Measurements from ENCODE around the gene BCAS1. TPM values are rescaled to one million over a fixed set of nuclear protein-coding genes. Genes with fewer than 3 reads are reported as not detected.

BCAS1 gene
- total RNA-seq, 1 experiment from 2014 or later, result 1.2 TPM

GRCh38 chr20:54020868-54021267 lies 49.5 kb downstream of the BCAS1 start:
- no peak overlapping the region for H3K4me3 Mint-ChIP-seq (ENCODE audit: unreplicated experiment)
- TF ChIP-seq, protein P1, sequence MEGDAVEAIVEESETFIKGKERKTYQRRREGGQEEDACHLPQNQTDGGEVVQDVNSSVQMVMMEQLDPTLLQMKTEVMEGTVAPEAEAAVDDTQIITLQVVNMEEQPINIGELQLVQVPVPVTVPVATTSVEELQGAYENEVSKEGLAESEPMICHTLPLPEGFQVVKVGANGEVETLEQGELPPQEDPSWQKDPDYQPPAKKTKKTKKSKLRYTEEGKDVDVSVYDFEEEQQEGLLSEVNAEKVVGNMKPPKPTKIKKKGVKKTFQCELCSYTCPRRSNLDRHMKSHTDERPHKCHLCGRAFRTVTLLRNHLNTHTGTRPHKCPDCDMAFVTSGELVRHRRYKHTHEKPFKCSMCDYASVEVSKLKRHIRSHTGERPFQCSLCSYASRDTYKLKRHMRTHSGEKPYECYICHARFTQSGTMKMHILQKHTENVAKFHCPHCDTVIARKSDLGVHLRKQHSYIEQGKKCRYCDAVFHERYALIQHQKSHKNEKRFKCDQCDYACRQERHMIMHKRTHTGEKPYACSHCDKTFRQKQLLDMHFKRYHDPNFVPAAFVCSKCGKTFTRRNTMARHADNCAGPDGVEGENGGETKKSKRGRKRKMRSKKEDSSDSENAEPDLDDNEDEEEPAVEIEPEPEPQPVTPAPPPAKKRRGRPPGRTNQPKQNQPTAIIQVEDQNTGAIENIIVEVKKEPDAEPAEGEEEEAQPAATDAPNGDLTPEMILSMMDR (IDR thresholded peaks at IDR 0.05; ENCODE audit: insufficient read depth in 1 of 2, low read depth in 1 of 2, low read length in 1 of 2, severe bottlenecking in 1 of 2, unreplicated experiment in 1 of 2), result no peak
- Histone ChIP-seq H3K27me3 (replicated peaks; ENCODE audit: control insufficient read depth, insufficient read depth, low read length) (no peaks in the 10 kb centered on the region; the same call in 1 of the 2 replicates), H3K36me3 (ENCODE audit: control insufficient read depth, insufficient read depth, low read length) (no peaks in the 10 kb centered on the region), H3K4me1 (no peaks in the 10 kb centered on the region), H3K4me3 (ENCODE audit: low read depth, low read length) (no peak overlapping the region), H3K9me3 (no peaks in the 10 kb centered on the region)
- no peak overlapping the region for H3K27ac Mint-ChIP-seq (ENCODE audit: unreplicated experiment)
- no peak for DNase-seq
- peaks cover 6% of the 10 kb centered on the region for H3K27me3 Mint-ChIP-seq (ENCODE audit: insufficient read depth, unreplicated experiment)
- H3K9me3 Mint-ChIP-seq (ENCODE audit: unreplicated experiment), result no peaks in the 10 kb centered on the region
- POLR2A ChIA-PET, result no interaction called here
- intact Hi-C loops (cut with micrococcal nuclease; ENCODE audit: unreplicated experiment), result no loop called here
- no peaks in the 10 kb centered on the region for H3K4me1 Mint-ChIP-seq (ENCODE audit: low read depth, unreplicated experiment)
- BruUV-seq (replicated peaks), result no TSS peak
- CTCF ChIA-PET, result no interaction called here
- H3K36me3 Mint-ChIP-seq (ENCODE audit: insufficient read depth, unreplicated experiment), result no peaks in the 10 kb centered on the region

- H3K9me3 ChIP-seq, result no peaks in the 10 kb centered on the region
- H3K4me3 ChIP-seq (ENCODE audit: low read depth, low read length), result no peak overlapping the region
- Mint-ChIP-seq H3K36me3 (ENCODE audit: insufficient read depth, unreplicated experiment) (no peaks in the 10 kb centered on the region), H3K27me3 (ENCODE audit: insufficient read depth, unreplicated experiment) (peaks cover 6% of the 10 kb centered on the region), H3K27ac (ENCODE audit: unreplicated experiment) (no peak overlapping the region), H3K4me3 (ENCODE audit: unreplicated experiment) (no peak overlapping the region), H3K9me3 (ENCODE audit: unreplicated experiment) (no peaks in the 10 kb centered on the region), H3K4me1 (ENCODE audit: low read depth, unreplicated experiment) (no peaks in the 10 kb centered on the region)
- H3K27me3 ChIP-seq (replicated peaks; ENCODE audit: control insufficient read depth, insufficient read depth, low read length), result no peaks in the 10 kb centered on the region; the same call in 1 of the 2 replicates
- DNase-seq, result no peak
- ChIA-PET POLR2A (no interaction called here), CTCF (no interaction called here)
- BruUV-seq (replicated peaks), result no TSS peak
- no peaks in the 10 kb centered on the region for H3K36me3 ChIP-seq (ENCODE audit: control insufficient read depth, insufficient read depth, low read length)
- TF ChIP-seq, protein P1 (IDR thresholded peaks at IDR 0.05; ENCODE audit: insufficient read depth in 1 of 2, low read depth in 1 of 2, low read length in 1 of 2, severe bottlenecking in 1 of 2, unreplicated experiment in 1 of 2), result no peak
- H3K4me1 ChIP-seq, result no peaks in the 10 kb centered on the region
- intact Hi-C loops (cut with micrococcal nuclease; ENCODE audit: unreplicated experiment), result no loop called here
Measured at GRCh38 chr20:54020348-54020747, 50.0 kb downstream of the BCAS1 start.

DNA sequence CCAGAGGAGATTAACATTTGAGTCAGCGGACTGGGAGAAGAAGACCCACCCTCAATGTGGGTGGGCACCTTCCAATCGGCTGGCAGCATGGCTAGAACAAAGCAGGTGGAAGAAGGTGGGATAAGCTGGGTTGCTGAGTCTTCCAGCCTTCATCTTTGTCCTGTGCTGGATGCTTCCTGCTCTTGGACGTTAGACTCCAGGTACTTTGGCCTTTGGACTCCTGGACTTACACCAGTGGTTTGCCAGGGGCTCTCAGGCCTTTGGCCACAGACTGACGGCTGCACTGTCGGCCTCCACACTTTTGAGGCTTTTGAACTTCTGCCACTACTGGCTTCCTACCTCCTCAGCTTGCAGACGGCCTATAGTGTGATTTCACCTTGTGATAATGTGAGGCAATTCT lies 50.8 kb downstream of the BCAS1 start:
- H3K9me3 Mint-ChIP-seq (ENCODE audit: unreplicated experiment), result no peaks in the 10 kb centered on the region
- no peaks in the 10 kb centered on the region for H3K4me1 Mint-ChIP-seq (ENCODE audit: low read depth, unreplicated experiment)
- no TSS peak for BruUV-seq (replicated peaks)
- intact Hi-C loops (cut with micrococcal nuclease; ENCODE audit: unreplicated experiment), result no loop called here
- no peak overlapping the region for H3K4me3 Mint-ChIP-seq (ENCODE audit: unreplicated experiment)
- H3K27me3 Mint-ChIP-seq (ENCODE audit: insufficient read depth, unreplicated experiment), result peaks cover 6% of the 10 kb centered on the region
- H3K36me3 Mint-ChIP-seq (ENCODE audit: insufficient read depth, unreplicated experiment), result no peaks in the 10 kb centered on the region
- no peak overlapping the region for H3K27ac Mint-ChIP-seq (ENCODE audit: unreplicated experiment)
- DNase-seq, result no peak
- Histone ChIP-seq H3K36me3 (ENCODE audit: control insufficient read depth, insufficient read depth, low read length) (no peaks in the 10 kb centered on the region), H3K9me3 (no peaks in the 10 kb centered on the region), H3K4me1 (no peaks in the 10 kb centered on the region), H3K27me3 (replicated peaks; ENCODE audit: control insufficient read depth, insufficient read depth, low read length) (no peaks in the 10 kb centered on the region), H3K4me3 (ENCODE audit: low read depth, low read length) (no peak overlapping the region)
- TF ChIP-seq, protein P1 (IDR thresholded peaks at IDR 0.05; ENCODE audit: insufficient read depth in 1 of 2, low read depth in 1 of 2, low read length in 1 of 2, severe bottlenecking in 1 of 2, unreplicated experiment in 1 of 2), result no peak
- ChIA-PET POLR2A (no interaction called here), CTCF (no interaction called here)
